GM18502 (cell line): ENCODE data around the gene COL2A1.

ENCODE experiments used
- ATAC-seq: cut with Tn5 transposase; IDR thresholded peaks from one replicate; pipeline ENCODE4 v1.9.1; 2021; ENCODE audit warnings: mild to moderate bottlenecking; ENCODE audit not compliant: unreplicated experiment, poor library complexity

COL2A1 gene

DNA sequence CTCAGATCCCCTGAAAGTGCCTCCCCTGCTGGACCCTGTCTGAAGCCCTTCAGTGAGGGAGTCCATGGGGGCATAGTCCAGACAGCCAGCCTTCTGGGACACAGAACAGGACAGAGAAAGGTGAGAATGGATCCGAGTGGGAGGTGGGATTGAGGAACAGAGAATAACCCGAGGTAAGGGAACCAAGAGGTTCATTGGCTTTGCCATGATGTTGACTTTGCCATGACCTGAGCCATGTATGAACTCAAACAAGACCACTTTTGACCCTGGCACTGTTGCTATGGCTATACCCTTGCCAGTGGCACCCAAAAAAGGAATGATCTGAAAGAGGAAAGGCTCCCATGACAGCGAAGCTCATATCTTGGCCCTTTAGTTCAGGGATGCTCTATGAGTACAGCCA, 76.9 kb downstream of the COL2A1 start:
- ATAC-seq = no peak
